IMR-90 (cell line): ENCODE measurements around the gene CFDP1.

ENCODE experiments used
- BHLHE40 ChIP-seq: fragments of 150-350 bp; IDR thresholded peaks from 2 replicates; pipeline ENCODE4 v1.6.1; 2016; ENCODE audit warnings: mild to moderate bottlenecking, low read depth, low read length
- CEBPB ChIP-seq: IDR thresholded peaks from 2 replicates; pipeline ENCODE4 v1.6.1; 2012; ENCODE audit warnings: low read depth, low read length, improper control_type of control experiment
- CTCF ChIP-seq: conservative IDR thresholded peaks from 2 replicates; pipeline ENCODE4 v1.5.1; 2012; ENCODE audit warnings: mild to moderate bottlenecking, low read depth, low read length, improper control_type of control experiment
- FOS ChIP-seq: fragments of 150-350 bp; IDR thresholded peaks from 2 replicates; pipeline ENCODE4 v1.6.1; 2016; ENCODE audit warnings: low read depth, low read length
- MAFK ChIP-seq: IDR thresholded peaks from 2 replicates; pipeline ENCODE4 v1.6.1; 2012; ENCODE audit warnings: low read depth, low read length, improper control_type of control experiment
- MAZ ChIP-seq: IDR thresholded peaks from 2 replicates; pipeline ENCODE4 v1.6.1; 2012; ENCODE audit warnings: low read depth, mild to moderate bottlenecking, low read length, improper control_type of control experiment, moderate library complexity, borderline replicate concordance
- MXI1 ChIP-seq: IDR thresholded peaks from 2 replicates; pipeline ENCODE4 v1.6.1; 2012; ENCODE audit warnings: low read depth, mild to moderate bottlenecking, low read length, moderate library complexity, borderline replicate concordance
- POLR2A ChIP-seq: IDR thresholded peaks from 2 replicates; pipeline ENCODE4 v1.6.1; 2012; ENCODE audit warnings: mild to moderate bottlenecking, low read depth, low read length
- RAD21 ChIP-seq: IDR thresholded peaks from 2 replicates; pipeline ENCODE4 v1.6.1; 2012; ENCODE audit warnings: low read length, improper control_type of control experiment
- RCOR1 ChIP-seq: IDR thresholded peaks from 2 replicates; pipeline ENCODE4 v1.6.1; 2012; ENCODE audit warnings: mild to moderate bottlenecking, low read length, improper control_type of control experiment; ENCODE audit not compliant: insufficient replicate concordance
- RFX5 ChIP-seq: IDR thresholded peaks from 2 replicates; pipeline ENCODE4 v1.8.0; 2012; ENCODE audit warnings: low read depth, mild to moderate bottlenecking, low read length, moderate library complexity
- SMC3 ChIP-seq: fragments of 150-350 bp; IDR thresholded peaks from 2 replicates; pipeline ENCODE4 v1.6.1; 2016; ENCODE audit warnings: low read depth, mild to moderate bottlenecking, antibody characterized with exemption, low read length, moderate library complexity
- USF2 ChIP-seq: fragments of 150-350 bp; IDR thresholded peaks from 2 replicates; pipeline ENCODE4 v1.6.1; 2017; ENCODE audit warnings: mild to moderate bottlenecking, antibody characterized with exemption, low read length, low read depth
- TF ChIP-seq, protein P1 (sequence below): fragments of 150-350 bp; IDR thresholded peaks from 2 replicates; pipeline ENCODE4 v1.6.1; 2016; ENCODE audit warnings: low read depth, mild to moderate bottlenecking, low read length, moderate library complexity, borderline replicate concordance

DNA sequence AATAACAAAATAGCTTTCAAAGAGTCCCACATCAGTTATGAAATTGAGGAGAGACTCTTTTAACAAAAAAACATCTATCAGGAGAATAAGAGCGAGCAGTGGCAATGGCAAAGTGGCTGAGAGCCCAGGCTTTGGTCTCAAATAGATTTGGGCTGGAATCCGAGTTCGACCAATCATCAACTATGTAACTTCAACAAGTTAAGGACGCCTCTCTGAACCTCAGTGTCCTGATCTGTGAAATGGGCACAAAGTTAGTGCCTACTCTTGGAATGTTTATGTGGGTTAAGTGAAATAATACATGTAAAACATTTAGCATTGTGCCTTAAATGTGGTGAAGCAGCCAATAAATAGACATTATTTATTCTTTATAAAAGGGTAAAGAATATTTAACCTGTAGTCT is 45.4 kb downstream of the CFDP1 start:
- no peak for TF ChIP-seq RCOR1
- no peak for TF ChIP-seq FOS
- TF ChIP-seq, protein P1, sequence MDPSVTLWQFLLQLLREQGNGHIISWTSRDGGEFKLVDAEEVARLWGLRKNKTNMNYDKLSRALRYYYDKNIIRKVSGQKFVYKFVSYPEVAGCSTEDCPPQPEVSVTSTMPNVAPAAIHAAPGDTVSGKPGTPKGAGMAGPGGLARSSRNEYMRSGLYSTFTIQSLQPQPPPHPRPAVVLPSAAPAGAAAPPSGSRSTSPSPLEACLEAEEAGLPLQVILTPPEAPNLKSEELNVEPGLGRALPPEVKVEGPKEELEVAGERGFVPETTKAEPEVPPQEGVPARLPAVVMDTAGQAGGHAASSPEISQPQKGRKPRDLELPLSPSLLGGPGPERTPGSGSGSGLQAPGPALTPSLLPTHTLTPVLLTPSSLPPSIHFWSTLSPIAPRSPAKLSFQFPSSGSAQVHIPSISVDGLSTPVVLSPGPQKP: no peak
- no peak for TF ChIP-seq POLR2A
- no peak for TF ChIP-seq CTCF
- TF ChIP-seq BHLHE40: no peak
- no peak for TF ChIP-seq MAFK
- TF ChIP-seq CEBPB: no peak
- TF ChIP-seq RFX5: no peak
- no peak for TF ChIP-seq RAD21
- TF ChIP-seq SMC3: no peak
- no peak for TF ChIP-seq USF2
- no peak for TF ChIP-seq MXI1
- no peak for TF ChIP-seq MAZ
